Nephron progenitor cell (in vitro differentiated cells): Measurements from ENCODE around the gene CACNA1B.

Experiments used
- DNase-seq: peaks from one replicate; pipeline ENCODE4 v3.0.0; 2021
- H3K27ac Mint-ChIP-seq: 2 replicates; pipeline ENCODE4 v1.8.0; 2021; ENCODE audit warnings: mild to moderate bottlenecking, moderate library complexity, mixed read lengths
- H3K27me3 Mint-ChIP-seq: 2 replicates; pipeline ENCODE4 v1.8.0; 2021; ENCODE audit warnings: mild to moderate bottlenecking, low read depth, mixed read lengths; ENCODE audit not compliant: poor library complexity
- H3K36me3 Mint-ChIP-seq: 2 replicates; pipeline ENCODE4 v1.8.0; 2021; ENCODE audit warnings: low read depth, mixed read lengths
- H3K4me1 Mint-ChIP-seq: 2 replicates; pipeline ENCODE4 v1.8.0; 2021; ENCODE audit warnings: mixed read lengths
- H3K4me3 Mint-ChIP-seq: 2 replicates; pipeline ENCODE4 v1.8.0; 2021; ENCODE audit warnings: mild to moderate bottlenecking, moderate library complexity, mixed read lengths
- H3K9me3 Mint-ChIP-seq: 2 replicates; pipeline ENCODE4 v1.8.0; 2021; ENCODE audit warnings: mild to moderate bottlenecking, moderate library complexity, mixed read lengths
- CTCF ChIP-seq: fragments of 200-600 bp; sonication (generic); IDR thresholded peaks from 2 replicates; pipeline ENCODE4 v1.5.0; 2021; ENCODE audit warnings: antibody characterized with exemption

The CACNA1B gene

DNA sequence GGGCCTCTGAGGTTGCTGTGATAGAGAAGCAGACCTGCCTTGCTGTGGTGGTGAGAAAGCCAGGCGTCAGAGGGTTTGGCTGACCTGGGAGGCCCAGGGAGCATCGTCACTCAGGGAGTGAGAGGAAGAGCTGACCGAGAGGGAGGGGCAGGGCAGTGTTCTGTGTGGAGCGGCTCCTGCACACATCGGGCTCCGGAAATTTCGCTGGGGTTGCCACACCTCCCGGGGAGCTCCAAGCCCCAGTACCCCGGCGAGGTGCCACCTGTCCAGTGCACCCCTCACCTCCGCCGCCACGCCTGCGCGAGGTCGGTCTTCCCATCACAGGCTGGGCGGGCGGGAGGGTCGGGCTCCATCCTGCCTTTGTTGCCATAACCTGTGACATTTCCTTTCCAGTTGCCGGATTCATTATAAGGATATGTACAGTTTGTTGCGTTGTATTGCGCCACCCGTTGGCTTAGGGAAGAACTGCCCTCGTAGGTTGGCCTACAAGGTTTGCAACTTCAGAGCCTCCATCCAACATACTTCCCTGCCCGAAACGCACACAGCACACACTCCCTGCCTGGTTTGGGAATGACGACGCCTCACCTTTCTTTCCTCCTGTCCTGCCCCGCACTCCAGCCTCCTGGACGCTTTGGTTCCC lies 223.2 kb downstream of the CACNA1B start:
- Mint-ChIP-seq H3K27ac (no peak overlapping the region), H3K36me3 (no peaks in the 10 kb centered on the region), H3K9me3 (peaks cover 2% of the 10 kb centered on the region), H3K4me3 (no peak overlapping the region), H3K4me1 (peaks cover 23% of the 10 kb centered on the region), H3K27me3 (no peaks in the 10 kb centered on the region)
- no peak for TF ChIP-seq CTCF
- DNase-seq = no peak

- Mint-ChIP-seq H3K9me3 (peaks cover under 1% of the 10 kb centered on the region), H3K27me3 (no peaks in the 10 kb centered on the region), H3K4me1 (peaks cover 23% of the 10 kb centered on the region), H3K27ac (no peak overlapping the region), H3K36me3 (no peaks in the 10 kb centered on the region), H3K4me3 (no peak overlapping the region)
- no peak for DNase-seq
- no peak for TF ChIP-seq CTCF
These were observed 224.1 kb downstream of the CACNA1B start for GRCh38 chr9:138101444-138102234.

GRCh38 chr9:138102246-138103051 lies 224.9 kb downstream of the CACNA1B start:
- Mint-ChIP-seq H3K27me3 (peaks cover 2% of the 10 kb centered on the region), H3K4me3 (no peak overlapping the region), H3K36me3 (no peaks in the 10 kb centered on the region), H3K27ac (no peak overlapping the region), H3K4me1 (peaks cover 23% of the 10 kb centered on the region), H3K9me3 (peaks cover 5% of the 10 kb centered on the region)
- no peak for DNase-seq
- TF ChIP-seq CTCF = no peak

- no peak for DNase-seq
- H3K27me3 Mint-ChIP-seq = peaks cover 3% of the 10 kb centered on the region
- H3K36me3 Mint-ChIP-seq = no peaks in the 10 kb centered on the region
- H3K9me3 Mint-ChIP-seq = peaks cover 5% of the 10 kb centered on the region
- no peak overlapping the region for H3K4me3 Mint-ChIP-seq
- peaks cover 23% of the 10 kb centered on the region for H3K4me1 Mint-ChIP-seq
- no peak overlapping the region for H3K27ac Mint-ChIP-seq
- TF ChIP-seq CTCF = no peak
These were observed 225.7 kb downstream of the CACNA1B start for GRCh38 chr9:138103111-138103848.

DNA sequence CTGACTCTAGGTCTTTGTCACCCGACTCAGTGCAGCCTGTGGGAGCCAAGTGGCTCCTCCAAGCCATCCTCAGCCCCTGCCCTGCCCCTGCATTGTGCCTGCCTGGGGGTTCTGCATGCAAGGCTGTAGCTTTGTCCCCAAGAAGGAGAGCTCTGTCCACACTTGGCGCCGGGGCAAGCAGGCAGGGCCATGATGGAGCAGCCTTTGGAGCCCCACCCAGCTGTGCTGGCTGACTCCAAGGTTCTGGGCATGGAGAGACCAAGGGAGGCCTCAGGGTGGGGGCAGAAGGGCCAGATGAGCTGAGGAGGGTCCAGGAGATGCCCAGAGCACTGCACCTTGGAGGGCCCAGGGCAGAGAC lies 226.2 kb downstream of the CACNA1B start:
- TF ChIP-seq CTCF = no peak
- H3K27me3 Mint-ChIP-seq = peaks cover 3% of the 10 kb centered on the region
- H3K4me3 Mint-ChIP-seq = no peak overlapping the region
- no peak overlapping the region for H3K27ac Mint-ChIP-seq
- DNase-seq = no peak
- peaks cover 23% of the 10 kb centered on the region for H3K4me1 Mint-ChIP-seq
- peaks cover 5% of the 10 kb centered on the region for H3K9me3 Mint-ChIP-seq
- no peaks in the 10 kb centered on the region for H3K36me3 Mint-ChIP-seq
